Cortex of kidney (tissue), 1 donor: ENCODE measurements around the gene HOXA4.

Source experiments
- DNase-seq: peaks from one replicate; lab custom pipeline; 2025; lab: John Stamatoyannopoulos, UW

Gene HOXA4

DNA sequence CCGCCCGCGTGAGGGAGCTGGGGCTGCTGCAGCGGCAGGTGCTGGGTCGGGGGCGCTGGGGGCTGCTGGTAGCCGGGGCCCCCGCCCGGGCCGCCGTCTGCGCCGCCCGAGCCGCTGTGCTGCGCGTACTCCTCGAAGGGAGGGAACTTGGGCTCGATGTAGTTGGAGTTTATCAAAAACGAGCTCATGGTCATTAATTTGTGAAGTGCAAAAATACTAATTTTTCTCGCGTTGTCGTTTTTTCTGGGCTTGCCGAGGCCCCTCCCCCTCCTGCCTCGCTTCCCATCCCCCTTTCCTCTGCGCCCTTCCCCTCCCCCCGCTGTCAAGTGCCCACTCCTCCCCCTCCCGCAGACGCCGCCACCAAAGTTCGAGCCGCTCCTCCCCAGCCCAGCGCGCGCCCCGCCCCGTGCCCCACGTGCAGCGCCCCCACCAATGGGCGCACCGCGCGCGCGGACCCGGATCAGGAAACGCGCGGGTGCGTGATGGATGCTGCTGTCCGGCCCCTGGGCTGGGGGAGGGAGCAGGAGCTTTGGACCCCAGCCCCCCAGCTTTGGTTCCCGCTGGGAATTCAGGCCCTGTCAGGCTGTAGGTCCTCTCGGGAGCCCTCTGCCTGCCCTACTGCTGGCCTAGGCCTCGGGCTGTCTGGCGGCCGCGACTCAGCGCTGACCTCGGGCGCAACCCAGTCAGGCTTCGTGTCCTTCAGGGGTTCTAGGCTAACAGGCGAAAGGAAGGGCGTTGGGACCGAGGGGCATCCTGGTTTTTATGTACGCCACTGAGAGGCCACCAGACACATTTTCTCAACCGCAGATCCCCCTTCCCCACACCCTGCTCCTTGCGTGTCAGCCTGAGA is at the start of gene HOXA4:
Gene HOXA4, minus strand, starts transcription at position 218 of the 850 bp plus-strand sequence. Its CDS starts 24 bp downstream, at position 194.
- peak; percentile 47 for DNase-seq

DNA sequence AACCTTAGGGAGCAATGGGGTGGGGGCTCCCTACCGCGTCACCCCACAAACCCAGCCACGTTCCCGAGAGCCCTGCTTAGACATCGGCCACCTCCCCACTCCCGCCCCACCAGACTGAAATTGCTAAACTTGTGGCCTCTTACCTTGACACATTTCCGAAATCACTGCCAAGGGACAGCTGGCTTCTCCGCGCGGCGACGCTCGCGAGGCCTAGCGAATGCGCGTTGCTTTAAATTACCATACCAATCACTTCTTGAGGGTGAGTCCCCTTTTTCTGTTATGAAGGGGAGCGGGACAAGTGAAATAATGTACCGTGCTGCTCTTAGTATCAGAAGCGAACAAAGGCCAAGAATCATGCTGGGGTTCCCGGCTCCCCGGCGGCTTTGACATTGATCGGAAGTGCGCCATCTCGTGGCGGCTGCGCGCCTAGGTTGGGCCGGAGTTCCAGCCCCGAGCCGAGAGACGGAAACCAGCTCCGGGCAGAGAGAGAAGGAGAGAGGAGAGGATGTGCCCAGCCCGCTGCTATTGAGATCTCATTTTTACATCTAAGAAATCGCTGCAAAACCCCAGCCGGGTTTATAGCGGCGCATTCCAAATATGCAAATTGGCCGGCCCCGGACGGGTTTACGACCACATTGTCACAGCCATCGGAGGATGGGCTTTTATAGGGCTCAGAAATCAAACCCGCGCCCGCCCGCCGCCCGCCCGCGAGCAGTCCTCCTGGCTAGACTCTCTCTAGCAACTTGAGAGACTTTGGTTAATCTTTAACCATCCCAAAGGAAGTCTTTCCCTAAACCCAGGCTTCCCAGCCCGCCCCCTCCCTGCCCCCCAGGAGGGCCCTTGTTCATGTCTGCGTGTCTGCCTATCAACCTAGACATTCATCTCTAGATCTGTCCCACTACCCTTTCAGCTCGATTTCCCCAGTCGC is 49.2 kb upstream of the HOXA4 start:
- no peak for DNase-seq

DNA sequence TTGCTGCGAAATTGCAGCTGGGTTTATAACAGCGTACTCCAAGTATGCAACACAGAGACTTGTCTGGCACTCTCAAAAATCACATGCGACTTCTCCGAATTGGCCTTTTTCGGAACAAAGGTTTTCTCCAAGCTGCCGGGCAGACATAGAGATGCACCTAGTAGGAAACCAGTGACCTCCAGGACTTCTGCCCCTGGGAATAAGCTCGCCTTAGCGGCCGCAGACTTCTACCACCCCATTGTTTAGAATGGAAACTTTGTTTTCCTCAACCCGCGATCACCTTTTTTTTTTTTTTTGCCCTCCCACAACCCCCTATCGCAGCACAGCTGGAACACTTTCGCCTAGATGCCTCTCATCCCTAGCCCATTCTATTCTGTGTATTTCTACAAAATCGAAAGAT is 48.5 kb upstream of the HOXA4 start:
- DNase-seq: no peak

DNA sequence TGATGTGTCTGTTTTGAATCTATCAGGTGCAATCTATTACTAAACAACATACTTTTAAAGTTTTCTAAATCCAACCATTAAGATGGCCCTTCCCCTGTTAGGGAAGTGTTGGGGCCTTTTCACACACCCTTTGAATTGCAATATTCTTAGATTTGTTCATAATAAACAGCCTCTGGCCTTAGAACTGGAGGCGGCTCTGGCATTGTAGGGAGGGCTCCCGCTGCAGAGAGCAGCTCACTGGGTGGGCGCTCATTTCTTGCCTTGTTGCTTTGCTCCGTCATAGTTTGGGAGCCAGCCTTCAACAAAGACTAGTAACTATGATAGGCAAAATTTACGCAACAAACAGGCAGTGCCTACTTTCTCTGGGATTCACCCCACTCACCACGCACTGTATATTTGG is 47.8 kb upstream of the HOXA4 start:
- DNase-seq: no peak

DNA sequence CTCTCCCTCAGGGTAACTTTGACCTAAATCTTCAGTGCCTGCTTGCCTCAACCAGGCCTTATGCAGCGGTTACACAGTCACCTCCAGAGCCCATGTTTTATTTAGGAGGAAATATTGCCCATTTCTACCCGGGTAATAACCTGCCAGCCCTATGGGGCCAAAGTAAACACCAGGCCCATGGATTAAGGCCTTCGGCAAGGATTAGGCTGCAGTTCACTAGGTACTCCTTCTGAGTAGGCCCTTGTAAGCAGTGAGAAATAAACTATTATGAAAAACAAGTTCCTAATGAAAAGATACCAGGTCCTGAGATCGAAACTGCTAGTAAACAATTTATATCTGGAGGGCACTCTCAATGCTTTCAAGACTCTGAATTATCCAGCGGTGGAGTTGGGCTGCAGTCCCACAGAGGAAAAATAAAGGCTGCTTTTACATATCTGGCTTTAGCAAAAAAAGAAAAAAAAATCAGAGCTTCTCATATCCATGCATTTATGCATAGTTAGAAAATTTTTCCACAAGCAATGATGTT is 47.3 kb upstream of the HOXA4 start:
- DNase-seq: no peak

DNA sequence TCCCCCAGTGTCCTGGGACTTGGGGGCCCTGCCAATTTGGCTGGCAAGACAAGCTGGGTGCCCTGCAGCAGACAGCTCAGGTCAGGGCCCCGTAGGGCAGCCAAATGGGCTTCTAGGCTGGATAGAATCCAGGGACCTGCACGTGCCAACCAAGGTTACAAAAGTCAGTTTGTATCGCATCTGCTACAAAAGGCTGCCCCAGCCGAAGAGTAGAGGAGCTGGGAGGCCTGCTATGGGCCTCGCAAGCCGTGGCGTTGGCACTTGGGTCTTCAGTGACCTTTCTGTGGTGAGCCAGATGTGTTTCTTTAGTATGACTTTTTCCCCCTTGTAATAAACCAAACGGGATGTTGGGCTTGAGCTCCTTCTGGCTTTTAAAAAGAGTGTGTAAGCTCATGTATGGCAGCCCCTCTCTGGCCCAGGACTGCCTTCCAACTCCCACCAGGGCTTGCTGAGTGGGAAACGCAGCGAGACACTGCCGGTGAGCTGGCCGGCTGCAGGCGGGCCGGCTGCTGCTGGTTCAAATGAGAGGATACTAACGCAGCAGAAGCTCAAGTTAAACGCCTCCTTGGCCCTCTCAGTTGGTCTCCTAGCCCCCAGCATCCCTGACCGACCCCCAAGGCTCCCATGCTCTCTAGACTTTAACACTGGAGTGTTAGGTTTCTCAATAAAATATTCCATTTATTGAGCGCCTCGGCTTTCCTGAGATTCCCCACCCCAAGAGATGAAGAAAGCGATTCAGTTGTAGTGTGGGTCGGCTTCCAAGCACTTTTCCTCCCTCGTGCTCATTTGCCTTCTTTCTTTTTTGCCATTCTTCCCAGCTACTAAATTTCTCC is 46.6 kb upstream of the HOXA4 start:
- DNase-seq: no peak

DNA sequence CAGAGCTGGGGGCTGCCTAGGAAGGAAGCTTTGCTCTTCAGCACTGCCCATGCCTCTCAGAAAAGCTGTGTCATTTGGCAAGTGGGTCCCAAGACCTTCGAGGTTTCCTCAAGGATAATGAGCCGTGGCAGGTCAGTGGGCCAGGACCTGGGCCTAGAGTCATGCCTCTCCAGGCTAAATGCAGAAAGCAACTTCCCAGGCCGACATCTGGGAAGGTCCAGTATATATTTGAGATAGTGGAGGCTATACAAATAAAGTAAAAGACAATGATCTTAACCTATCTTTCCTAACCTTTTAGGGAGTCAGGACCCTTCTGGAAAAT is 45.9 kb upstream of the HOXA4 start:
- no peak for DNase-seq

DNA sequence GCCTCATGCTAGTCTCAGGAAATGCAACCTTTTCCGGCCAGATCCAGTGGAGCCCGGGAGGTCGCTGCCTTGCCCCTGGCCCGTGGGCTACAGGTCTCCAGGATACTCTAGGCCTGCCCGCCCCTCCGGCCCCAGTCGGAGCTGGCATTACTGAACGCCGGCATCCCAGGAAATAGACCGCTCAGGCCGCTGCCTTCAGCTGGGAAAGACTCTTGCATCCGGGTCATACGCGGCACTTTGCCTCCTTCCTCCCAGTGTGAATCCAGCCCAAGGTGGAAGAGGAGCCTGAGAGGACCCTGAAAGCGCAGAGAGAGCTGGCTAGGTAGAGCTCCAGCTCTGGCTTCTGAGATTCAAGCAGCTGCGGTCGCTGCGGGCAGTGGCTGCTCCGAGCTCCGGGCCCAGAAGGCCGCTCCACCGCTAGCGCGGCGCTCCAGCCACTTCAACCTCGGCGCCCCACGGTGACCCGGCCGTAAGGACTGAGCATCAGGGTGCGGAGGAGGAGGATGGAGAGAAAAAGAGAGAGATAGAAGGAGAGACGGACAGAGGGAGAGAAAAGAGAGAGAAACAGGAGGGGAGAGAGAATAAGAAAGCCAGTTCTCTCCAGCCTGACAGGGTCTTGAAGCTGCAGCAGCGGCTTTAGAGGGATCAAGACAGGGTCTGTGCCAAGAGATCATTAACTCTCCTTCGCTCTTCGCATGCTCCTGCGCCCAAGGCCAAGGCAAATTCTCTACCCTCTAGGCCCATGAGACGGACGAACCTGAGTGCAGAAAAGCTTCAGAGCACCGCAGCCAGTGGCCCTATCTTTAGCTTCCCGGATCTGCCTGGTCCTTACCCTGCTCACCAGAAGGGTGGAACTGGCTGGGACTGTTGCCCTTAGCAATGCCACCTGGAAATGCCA is 45.3 kb upstream of the HOXA4 start:
- DNase-seq: no peak

DNA sequence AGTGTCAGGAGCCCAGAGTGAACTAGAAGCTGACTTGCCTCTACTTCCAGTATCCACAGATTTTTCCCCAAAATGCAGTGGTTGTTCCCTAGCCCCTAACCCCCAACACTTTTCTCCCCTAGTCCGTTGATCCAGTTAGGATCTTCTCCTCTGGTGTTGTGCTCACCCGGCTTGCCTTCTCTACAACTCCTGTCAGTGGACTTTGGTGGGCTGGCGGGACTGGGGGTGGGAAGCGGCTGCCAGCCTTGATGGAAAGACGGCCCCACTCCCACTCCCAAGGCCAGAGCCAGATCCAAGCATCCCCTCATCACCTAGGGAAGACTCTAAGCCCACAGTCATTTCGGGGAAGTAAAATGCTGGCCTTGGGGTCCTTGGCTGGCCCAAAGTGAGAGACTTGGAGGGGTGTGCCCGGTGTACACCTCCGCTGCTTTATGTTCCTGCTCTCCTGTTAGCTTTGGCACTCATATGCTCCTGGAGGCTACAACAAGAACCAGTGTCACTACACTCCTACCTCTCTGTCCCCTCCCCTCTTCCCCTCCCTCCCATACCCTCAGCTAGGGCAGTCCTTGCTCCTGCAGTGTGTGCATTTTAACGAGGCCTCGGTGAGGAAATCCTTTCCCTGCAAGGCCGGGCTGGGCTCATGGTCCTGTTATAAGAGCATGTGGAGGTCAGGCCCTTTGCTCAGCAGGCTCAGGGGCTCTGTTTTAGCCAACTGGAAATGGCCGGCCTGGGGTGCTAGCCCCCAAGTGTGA is 44.5 kb upstream of the HOXA4 start:
- DNase-seq: no peak

DNA sequence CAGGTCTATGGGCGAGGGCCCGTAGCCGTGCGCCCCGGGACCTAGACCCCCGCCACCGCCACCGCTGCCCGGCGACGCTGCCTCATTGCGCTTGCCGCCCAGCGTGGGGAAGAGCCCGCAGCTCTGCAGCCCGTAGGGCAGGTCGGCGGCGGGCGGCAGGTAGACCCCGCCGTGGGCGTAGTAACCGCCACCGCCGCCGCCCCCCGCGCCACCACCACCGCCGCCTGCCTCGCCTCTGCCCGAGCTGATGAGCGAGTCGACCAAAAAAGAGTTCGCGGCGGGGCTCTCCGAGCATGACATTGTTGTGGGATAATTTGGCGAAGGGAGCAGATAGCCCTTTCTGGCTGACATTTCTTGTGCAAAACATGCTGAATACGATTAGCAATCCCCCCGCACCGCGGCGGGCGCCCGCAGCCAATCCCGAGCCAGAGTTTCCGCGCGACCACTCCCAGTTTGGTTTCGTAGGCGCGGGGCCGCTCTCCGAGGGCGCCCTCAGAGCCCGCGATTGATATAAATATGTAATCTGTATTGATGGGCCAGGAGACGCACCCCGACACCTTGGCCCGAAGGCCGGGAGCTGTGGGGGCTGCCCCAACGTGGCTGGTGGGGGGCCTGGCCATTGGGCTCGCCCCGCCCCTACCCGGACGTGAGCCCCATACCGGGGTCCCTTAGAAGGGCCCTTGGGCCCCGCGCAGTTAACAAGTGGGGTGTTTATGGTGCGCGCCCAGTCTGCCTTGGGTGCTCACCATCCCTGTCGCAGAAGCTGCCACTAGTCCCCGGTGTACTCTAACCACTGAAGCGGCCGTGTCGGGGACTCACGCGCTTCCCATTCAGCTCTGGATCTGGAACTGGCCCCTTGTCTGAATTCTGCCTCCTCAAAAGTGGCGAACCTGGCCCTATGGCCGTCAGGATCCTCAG is 43.7 kb upstream of the HOXA4 start, which contains the start of gene HOXA10:
Gene HOXA10, minus strand, starts transcription at position 365 of the 918 bp plus-strand sequence. Its CDS starts 14 bp downstream, at position 351.
- no peak for DNase-seq

DNA sequence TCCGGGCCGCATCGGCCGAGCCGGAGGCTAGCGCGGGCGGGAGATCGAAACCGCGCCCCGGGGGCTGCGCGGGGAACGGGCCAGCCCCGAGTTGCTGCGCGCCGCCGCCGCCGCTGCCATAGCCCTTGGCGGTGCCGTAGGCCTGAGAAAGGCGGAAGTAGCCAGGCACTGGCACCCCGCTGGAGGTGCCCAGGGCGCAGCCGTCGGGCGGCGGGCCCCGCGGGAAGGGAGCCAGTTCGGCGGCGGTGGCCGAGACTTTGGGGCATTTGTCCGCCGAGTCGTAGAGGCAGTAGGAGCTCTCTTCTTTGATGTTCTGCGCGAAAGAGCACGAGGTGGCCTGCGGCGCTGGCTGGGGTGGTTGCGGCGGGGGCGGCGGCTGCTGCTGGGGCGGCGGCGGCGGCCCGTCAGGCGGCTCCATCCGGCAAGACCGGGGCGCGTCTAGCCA is 43.0 kb upstream of the HOXA4 start:
- DNase-seq: no peak

DNA sequence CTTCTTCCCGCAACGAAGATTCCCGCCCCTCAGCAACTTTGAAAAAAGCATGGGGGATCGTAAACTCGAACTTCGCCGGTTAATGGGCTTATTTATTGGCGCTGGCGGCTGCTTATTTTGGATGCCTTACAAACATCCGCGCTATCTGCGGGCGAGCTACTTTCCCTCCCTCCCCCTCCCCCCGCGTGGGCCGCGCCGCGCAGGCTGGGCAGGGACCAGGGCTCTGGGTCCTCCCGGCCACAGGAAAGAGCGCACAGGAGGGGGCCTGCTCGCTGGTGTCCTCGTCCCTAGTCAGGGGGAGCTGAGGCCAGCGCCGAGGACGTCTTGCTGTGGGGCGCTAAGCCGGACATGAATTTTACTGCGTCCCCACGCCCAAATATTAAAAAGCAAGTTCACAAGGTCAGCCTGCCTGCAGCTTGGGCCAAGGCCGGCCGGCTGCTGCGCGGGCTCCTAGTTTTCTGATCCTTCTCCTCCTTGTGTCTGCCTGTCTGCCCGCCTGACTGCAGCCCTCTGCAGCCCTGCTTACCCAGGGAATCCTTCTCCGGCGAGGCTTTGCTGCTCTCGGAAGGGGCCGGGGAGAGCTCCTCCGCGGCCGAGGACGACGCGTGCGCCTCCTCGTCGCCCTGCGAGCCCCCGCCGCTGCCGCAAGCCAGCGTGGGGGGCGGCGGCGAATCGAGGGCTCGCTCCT is 42.4 kb upstream of the HOXA4 start:
- no peak for DNase-seq

DNA sequence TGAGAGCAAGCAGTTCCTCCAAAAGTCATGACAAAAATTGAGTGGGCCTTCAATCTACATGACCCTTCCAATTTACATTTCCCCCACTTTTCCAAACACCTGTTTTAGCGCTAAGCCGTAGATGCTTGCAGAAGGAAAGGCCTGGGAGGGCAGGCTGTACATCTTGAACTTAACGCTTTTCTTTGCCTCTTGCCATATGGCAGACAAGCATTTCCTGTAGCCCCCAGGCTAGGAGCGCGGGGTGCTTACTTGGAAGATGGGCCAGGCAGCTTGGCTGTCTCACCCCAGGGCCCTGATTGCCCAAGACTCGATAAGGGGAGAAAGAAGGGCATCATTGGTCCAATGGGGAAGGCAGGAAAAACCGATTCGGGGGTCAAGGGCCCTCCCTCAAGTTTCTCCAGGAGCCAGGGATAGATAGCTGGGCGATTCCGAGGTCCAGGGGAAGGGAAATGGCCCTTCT is 41.8 kb upstream of the HOXA4 start:
- DNase-seq: no peak

DNA sequence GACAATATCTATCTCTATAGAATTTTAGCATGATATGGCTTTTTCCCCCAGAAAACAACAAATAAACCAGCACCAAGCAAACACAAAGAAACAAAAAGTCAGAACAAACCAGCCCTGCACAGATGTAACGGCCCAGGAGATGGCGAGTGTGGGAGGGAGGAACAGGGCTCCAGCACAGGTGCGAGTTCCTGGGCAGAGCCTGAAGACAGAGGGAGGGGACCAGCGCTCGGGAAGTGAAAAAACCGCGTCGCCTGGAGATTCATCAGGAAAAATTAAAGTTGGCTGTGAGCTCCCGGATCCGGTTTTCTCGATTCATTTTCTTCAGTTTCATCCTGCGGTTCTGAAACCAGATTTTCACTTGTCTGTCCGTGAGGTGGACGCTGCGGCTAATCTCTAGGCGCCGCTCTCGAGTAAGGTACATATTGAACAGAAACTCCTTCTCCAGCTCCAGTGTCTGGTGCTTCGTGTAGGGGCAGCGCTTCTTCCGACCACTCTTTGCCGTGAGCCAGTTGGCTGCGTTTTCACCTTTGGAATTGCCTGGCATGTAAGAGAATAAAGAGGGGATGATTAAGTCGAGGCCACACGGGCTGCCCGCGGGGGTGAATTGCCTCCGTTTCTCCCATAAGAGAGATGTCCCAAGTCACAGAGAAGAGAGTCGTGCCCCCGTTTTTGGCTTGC is 41.2 kb upstream of the HOXA4 start:
- DNase-seq: no peak

DNA sequence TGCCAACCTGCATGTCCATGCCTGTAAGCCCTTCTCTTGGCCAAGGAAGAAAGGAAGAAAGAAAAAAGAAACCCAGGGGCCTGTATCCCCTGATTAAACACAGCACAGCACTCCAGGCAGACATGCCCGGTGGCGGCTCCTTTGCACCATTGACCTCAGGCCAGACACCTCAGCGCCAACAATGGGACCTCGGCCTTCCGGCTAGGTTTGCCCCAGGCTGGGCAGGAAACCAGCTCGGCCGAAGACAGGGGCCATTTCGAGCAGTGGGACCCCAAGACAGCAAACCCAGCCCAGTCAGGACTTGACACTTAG is 40.7 kb upstream of the HOXA4 start:
- no peak for DNase-seq

DNA sequence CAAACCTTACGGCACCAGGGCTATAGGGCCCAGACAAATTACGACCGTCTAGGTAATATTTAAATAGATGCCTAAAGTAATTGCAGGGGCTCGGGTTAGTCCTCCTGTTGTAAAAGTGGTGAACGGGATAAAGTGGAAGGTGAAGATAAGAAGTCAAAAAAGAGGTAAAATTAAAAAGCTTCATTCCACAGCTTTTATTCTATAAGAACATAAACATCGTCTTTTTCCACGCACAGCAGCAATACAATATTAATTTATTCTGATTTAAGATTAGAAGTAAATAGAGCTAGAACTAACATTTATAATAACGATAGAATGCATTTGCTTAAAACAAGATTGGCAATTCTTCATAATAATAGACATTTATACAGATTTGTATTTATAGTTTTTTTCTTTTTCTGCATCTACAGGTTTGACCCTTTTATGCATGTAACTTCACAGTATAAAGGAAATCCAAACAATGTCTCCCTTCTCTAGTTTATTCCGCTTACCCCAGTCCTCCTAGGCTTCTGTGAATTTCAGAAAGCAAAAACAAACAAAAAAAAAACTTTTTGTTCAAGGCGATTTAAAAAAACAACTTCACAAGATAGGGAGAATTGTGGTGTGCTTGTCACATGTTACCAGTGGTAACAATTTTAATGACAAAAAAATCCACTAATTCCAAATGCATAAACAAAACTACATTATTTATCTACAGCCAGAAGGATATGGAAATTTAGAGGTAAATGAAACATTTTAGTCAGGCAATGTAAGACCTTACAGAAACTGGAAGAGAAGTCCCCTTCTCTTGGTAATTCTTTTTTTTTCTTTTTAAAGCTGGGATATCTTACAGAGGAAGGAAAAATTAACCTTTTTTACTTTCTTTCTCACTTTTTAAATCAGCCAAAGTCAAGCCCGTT is 40.1 kb upstream of the HOXA4 start:
- no peak for DNase-seq
